Fibroblast of pulmonary artery (primary cell): ENCODE measurements around the gene SLC26A5.
"Not testable (repeated sequence)": the region's sequence is repeated elsewhere in the genome, so short reads cannot be mapped to it uniquely, and the experiment has no call there.

Experiments used
- DNase-seq: peaks from one replicate; pipeline ENCODE4 v3.0.0-alpha.2; 2010; ENCODE audit warnings: low read depth
- H3K4me3 ChIP-seq: replicated peaks from 2 replicates; pipeline ENCODE4 v1.5.1; 2011; ENCODE audit warnings: low read depth, mild to moderate bottlenecking, control low read depth, low read length, moderate library complexity
- TF ChIP-seq, protein P1 (sequence below): IDR thresholded peaks from 2 replicates; pipeline ENCODE4 v1.5.1; 2011; ENCODE audit warnings: mild to moderate bottlenecking, control low read depth, low read length, inconsistent platforms; ENCODE audit errors: missing control alignments

The SLC26A5 gene, protein sequence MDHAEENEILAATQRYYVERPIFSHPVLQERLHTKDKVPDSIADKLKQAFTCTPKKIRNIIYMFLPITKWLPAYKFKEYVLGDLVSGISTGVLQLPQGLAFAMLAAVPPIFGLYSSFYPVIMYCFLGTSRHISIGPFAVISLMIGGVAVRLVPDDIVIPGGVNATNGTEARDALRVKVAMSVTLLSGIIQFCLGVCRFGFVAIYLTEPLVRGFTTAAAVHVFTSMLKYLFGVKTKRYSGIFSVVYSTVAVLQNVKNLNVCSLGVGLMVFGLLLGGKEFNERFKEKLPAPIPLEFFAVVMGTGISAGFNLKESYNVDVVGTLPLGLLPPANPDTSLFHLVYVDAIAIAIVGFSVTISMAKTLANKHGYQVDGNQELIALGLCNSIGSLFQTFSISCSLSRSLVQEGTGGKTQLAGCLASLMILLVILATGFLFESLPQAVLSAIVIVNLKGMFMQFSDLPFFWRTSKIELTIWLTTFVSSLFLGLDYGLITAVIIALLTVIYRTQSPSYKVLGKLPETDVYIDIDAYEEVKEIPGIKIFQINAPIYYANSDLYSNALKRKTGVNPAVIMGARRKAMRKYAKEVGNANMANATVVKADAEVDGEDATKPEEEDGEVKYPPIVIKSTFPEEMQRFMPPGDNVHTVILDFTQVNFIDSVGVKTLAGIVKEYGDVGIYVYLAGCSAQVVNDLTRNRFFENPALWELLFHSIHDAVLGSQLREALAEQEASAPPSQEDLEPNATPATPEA

DNA sequence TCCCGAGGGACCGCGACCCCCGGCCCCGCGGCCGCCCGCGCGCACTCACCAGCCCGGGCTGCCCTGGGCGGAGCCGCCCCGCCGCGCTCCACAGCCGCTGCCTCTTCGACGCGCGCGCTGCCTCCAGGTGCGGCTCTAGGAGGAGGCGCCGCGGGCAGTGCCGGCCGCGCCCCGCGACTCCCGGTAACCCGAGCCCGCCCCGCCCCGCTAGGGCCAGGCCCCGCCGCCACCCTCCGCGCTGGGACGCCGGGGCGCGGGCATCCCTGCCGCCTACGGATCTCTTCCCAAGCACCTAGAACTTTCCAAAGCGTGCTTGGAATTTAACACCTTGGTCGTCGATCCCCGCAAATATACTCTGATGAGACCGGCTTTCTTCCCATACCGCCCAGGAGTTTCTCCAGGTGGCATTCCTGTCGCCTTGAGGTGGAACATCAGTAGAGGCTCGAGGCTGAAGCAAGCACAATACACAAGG lies at the start of gene SLC26A5:
Gene SLC26A5 (minus strand): TSS at position 159 of the 472 bp plus-strand sequence. CDS start 24,693 bp downstream, outside the sequence.
- no peak for DNase-seq
- peak within 1 kb of the TSS; percentile 35 for H3K4me3 ChIP-seq

DNA sequence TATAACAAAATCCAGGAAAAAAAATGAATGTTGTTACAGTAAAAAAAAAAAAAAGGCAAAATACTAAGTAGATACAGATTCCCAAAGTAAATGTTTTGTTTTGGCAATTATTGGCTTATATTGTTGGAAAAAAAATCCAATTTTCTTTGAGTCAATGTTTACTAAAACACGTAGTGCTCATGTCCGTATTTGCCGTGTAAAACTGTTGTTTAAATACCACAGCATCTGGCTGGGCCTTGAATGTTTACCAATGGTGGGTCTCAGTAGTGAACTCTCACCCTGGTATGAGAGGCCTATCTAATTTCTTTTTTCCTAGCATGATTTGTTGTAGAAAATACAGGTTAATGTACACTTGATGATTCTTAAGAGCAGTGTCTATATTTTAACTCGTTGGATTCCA lies 41.4 kb upstream of the SLC26A5 start:
- no peak overlapping the region for H3K4me3 ChIP-seq
- no peak for DNase-seq
- TF ChIP-seq, protein P1, sequence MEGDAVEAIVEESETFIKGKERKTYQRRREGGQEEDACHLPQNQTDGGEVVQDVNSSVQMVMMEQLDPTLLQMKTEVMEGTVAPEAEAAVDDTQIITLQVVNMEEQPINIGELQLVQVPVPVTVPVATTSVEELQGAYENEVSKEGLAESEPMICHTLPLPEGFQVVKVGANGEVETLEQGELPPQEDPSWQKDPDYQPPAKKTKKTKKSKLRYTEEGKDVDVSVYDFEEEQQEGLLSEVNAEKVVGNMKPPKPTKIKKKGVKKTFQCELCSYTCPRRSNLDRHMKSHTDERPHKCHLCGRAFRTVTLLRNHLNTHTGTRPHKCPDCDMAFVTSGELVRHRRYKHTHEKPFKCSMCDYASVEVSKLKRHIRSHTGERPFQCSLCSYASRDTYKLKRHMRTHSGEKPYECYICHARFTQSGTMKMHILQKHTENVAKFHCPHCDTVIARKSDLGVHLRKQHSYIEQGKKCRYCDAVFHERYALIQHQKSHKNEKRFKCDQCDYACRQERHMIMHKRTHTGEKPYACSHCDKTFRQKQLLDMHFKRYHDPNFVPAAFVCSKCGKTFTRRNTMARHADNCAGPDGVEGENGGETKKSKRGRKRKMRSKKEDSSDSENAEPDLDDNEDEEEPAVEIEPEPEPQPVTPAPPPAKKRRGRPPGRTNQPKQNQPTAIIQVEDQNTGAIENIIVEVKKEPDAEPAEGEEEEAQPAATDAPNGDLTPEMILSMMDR: no peak

More for the DNA sequence above, at the start of gene SLC26A5:
- TF ChIP-seq, protein P1: no peak

DNA sequence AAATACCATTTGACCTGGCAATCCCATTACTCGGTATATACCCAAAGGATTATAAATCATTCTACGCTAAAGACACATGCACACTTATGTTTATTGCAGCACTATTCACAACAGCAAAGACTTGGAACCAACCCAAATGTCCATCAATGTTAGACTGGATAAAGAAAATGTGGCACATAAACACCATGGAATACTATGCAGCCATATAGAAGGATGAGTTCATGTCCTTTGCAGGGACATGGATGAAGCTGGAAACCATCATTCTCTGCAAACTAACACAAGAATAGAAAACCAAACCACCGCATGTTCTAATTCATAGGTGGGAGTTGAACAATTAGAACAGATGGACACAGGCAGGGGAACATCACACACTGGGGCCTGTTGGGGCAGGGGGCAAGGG lies 40.9 kb upstream of the SLC26A5 start:
- DNase-seq, H3K4me3 ChIP-seq: not testable (repeated sequence)

DNA sequence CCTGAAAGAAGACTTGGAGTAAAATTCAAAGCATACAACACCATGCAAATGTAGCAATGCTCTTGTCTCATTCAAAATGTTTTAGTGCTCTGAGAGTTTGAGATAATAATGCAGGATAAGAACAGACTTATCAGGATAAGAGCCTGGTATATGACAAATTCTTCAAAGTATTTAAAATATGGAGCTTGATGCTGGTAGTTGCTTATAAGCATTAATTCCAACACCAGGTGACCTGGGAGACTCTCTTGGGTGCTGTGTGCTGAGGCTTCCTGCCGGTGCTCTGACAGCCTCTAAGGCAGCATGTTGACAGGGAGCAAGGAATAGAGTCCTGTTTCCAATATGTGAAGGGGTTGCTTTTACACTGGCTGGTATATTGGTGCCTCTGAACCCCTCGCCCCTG lies 34.8 kb upstream of the SLC26A5 start:
- no peak overlapping the region for H3K4me3 ChIP-seq
- TF ChIP-seq, protein P1: no peak
- DNase-seq: no peak

DNA sequence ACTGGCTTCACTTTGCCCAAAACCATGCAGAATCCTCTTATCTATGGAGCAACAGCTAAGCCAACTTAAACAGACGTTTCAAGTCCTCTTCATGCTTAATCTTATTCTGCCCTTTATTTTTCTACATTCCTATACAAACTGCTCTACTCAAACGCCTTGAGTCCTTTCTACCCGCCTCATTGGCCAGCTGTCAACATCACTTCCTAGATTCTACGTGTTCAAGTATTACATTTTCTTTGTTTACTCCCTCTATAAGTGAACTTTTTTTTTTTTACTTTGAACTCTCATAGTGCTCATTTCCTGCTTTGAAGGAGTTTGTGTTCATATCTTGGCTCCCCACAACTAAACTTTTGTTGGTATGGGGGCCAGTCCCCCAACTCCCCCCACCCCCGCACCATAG lies 28.9 kb upstream of the SLC26A5 start:
- peak; percentile 2 for DNase-seq

DNA sequence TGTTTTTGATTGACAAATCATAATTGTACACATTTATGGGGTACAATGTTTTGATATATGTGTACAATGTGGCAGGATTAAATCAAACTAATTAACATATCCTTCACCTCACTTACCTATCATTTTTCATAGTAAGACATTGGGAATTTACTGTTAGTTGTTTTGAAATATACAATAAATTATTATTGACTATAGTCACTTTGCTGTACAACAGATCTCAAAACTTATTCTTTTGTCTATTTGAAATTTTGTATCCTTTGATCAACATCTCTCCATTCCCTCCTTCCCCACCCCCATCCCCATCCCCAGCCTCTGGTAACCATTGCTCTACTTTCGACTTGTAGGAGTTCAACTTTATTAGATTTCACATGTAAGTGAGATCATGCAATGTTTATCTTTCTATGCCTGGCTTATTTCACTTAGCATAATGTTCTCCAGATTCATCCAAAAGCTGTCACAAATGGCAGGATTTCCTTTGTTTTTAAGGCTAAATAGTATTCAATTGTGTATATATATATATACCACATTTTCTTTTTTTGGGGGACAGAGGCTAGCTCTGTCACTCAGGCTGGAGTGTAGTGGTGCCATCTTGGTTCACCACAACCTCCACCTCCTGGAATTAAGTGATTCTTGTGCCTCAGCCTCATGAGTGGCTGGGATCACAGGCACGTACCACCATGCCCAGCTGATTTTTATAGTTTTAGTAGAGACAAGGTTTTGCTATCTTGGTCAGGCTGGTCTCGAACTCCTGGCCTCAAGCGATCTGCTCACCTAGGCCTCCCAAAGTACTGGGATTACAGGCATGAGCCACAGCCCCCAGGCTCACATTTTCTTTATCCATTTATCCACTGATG lies 23.3 kb upstream of the SLC26A5 start:
- H3K4me3 ChIP-seq: no peak overlapping the region
- no peak for DNase-seq
- TF ChIP-seq, protein P1: no peak

More for the DNA sequence above, 28.9 kb upstream of the SLC26A5 start:
- H3K4me3 ChIP-seq: no peak overlapping the region
- TF ChIP-seq, protein P1: no peak
